Trophoblast cell (in vitro differentiated cells and primary cell): Measurements from ENCODE around the gene IVD. TPM values are rescaled to one million over a fixed set of nuclear protein-coding genes. Genes with fewer than 3 reads are reported as not detected.

Source experiments
- DNase-seq, 2 donors: peaks; one replicate each; pipeline ENCODE4 v3.0.0-alpha.2; 2016
- H2AFZ ChIP-seq: 2 replicates; pipeline ENCODE4 v1.6.1; 2013; ENCODE audit warnings: low read length, moderate library complexity, mild to moderate bottlenecking; ENCODE audit not compliant: insufficient read depth, poor library complexity
- H2AK5ac ChIP-seq: 2 replicates; pipeline ENCODE4 v1.6.1; 2013; ENCODE audit warnings: mild to moderate bottlenecking, low read length
- H2BK120ac ChIP-seq: 2 replicates; pipeline ENCODE4 v1.6.1; 2013; ENCODE audit warnings: low read length, mild to moderate bottlenecking, moderate library complexity; ENCODE audit not compliant: insufficient read depth, poor library complexity
- H2BK12ac ChIP-seq: 2 replicates; pipeline ENCODE4 v1.6.1; 2013; ENCODE audit warnings: mild to moderate bottlenecking, low read length, moderate library complexity
- H2BK5ac ChIP-seq: 2 replicates; pipeline ENCODE4 v1.6.1; 2013; ENCODE audit warnings: low read length, low read depth, moderate library complexity, mild to moderate bottlenecking; ENCODE audit not compliant: poor library complexity
- H3K14ac ChIP-seq: 2 replicates; pipeline ENCODE4 v1.6.1; 2013; ENCODE audit warnings: mild to moderate bottlenecking, low read length
- H3K18ac ChIP-seq: 2 replicates; pipeline ENCODE4 v1.6.1; 2013; ENCODE audit warnings: mild to moderate bottlenecking, low read length
- H3K23ac ChIP-seq: 2 replicates; pipeline ENCODE4 v1.6.1; 2013; ENCODE audit warnings: low read length
- H3K27ac ChIP-seq: 2 replicates; pipeline ENCODE4 v1.5.1; 2013; ENCODE audit warnings: low read depth, mild to moderate bottlenecking, inconsistent platforms, low read length, moderate library complexity
- H3K27me3 ChIP-seq: 2 replicates; pipeline ENCODE4 v1.6.1; 2013; ENCODE audit warnings: inconsistent platforms, mild to moderate bottlenecking, low read length, moderate library complexity; ENCODE audit not compliant: insufficient read depth
- H3K36me3 ChIP-seq, 2 experiments: 1 replicate in 1 of 2; 2 replicates in 1 of 2; pipeline ENCODE4 v1.6.1; 2013; ENCODE audit warnings: low read length in 2 of 2, mild to moderate bottlenecking in 2 of 2, moderate library complexity in 1 of 2; ENCODE audit not compliant: insufficient read depth in 2 of 2, control insufficient read depth in 1 of 2
- H3K4ac ChIP-seq: 2 replicates; pipeline ENCODE4 v1.6.1; 2013; ENCODE audit warnings: low read depth, mild to moderate bottlenecking, low read length, moderate library complexity
- H3K4me1 ChIP-seq, 2 experiments: 1 replicate in 1 of 2; 2 replicates in 1 of 2; pipeline ENCODE4 v1.6.1; 2013; ENCODE audit warnings: low read length in 2 of 2, mild to moderate bottlenecking in 2 of 2, moderate library complexity in 1 of 2; ENCODE audit not compliant: insufficient read depth in 2 of 2, control insufficient read depth in 1 of 2
- H3K4me2 ChIP-seq: 2 replicates; pipeline ENCODE4 v1.6.1; 2013; ENCODE audit warnings: inconsistent platforms, mild to moderate bottlenecking, low read length, moderate library complexity
- H3K4me3 ChIP-seq: 2 replicates; pipeline ENCODE4 v1.5.1; 2013; ENCODE audit warnings: mild to moderate bottlenecking, low read depth, low read length, inconsistent platforms
- H3K79me1 ChIP-seq: one replicate; pipeline ENCODE4 v1.6.1; 2013; ENCODE audit warnings: low read length
- H3K79me2 ChIP-seq: 2 replicates; pipeline ENCODE4 v1.6.1; 2013; ENCODE audit warnings: low read length, mild to moderate bottlenecking; ENCODE audit not compliant: control insufficient read depth, insufficient read depth, poor library complexity
- H3K9ac ChIP-seq: 2 replicates; pipeline ENCODE4 v1.6.1; 2013; ENCODE audit warnings: mild to moderate bottlenecking, low read length
- H3K9me3 ChIP-seq: 2 replicates; pipeline ENCODE4 v1.6.1; 2013; ENCODE audit warnings: low read depth, mild to moderate bottlenecking, control low read depth, inconsistent platforms, low read length; ENCODE audit not compliant: insufficient read depth
- H4K12ac ChIP-seq: 2 replicates; pipeline ENCODE4 v1.6.1; 2013; ENCODE audit warnings: low read depth, mild to moderate bottlenecking, low read length, moderate library complexity
- H4K8ac ChIP-seq: 2 replicates; pipeline ENCODE4 v1.6.1; 2013; ENCODE audit warnings: low read depth, mild to moderate bottlenecking, low read length, moderate library complexity
- H4K91ac ChIP-seq: one replicate; pipeline ENCODE4 v1.6.1; 2013; ENCODE audit warnings: low read depth, mild to moderate bottlenecking, low read length, moderate library complexity
- WGBS: extraction: QIAGEN DNeasy Blood & Tissue Kit; methylation state at CpG from one replicate; pipeline ENCODE4 v1.1.7; 2013; ENCODE audit warnings: missing lambda C conversion rate; ENCODE audit not compliant: insufficient read length, insufficient coverage; ENCODE audit errors: extremely low coverage; 5-methylcytosine and 5-hydroxymethylcytosine counted together
- polyA plus RNA-seq: library from polyadenylated mRNA; stranded (reverse); fragments of 200-250 nt; gene quantifications from 2 replicates; pipeline ENCODE4 v1.2.3, GENCODE V29; 2013

The IVD gene
- polyA plus RNA-seq, result 9.5 and 9.7 TPM in 2 replicates

DNA sequence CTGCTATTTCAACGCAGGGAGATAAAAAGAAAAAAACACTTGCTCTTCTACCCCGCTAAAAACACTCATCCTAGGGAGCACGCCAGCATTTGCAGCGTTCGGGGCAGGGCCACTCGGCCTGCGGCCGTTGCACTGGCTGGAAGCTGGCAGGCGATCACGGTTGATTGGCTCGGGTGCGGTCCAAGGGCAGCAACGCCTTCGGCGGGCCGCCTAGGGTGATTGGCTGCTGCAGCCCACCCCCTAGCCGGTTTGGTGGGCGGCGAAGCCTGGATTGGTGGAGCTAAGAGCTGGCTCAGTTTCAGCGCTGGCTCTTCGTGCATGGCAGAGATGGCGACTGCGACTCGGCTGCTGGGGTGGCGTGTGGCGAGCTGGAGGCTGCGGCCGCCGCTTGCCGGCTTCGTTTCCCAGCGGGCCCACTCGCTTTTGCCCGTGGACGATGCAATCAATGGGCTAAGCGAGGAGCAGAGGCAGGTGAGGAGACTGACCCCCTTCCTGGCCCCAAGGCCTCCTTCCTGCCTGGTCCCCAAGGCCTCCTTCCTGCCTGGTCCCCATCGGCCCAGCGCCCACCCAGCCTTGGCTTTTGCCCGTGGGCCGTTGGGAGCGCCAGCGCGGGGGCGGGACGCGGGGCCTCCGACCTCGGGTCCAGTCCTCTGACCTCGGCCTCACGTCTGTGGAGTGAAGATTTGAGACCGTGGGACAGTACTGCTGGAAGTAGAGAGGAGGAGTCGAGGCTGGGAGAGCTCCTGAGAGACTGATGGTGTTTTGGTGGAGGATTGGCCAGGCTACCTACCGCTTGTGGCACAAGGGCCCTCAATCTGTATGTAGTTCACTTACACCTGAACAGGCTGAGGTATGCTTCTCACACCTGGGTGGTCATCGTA lies at the start of gene IVD:
TSS of gene IVD (plus strand) at position 295 of the 881 bp plus-strand sequence. CDS start at position 328, 33 bp downstream.
- H3K4me2 ChIP-seq, result peak within 1 kb of the TSS; percentile 84

DNA sequence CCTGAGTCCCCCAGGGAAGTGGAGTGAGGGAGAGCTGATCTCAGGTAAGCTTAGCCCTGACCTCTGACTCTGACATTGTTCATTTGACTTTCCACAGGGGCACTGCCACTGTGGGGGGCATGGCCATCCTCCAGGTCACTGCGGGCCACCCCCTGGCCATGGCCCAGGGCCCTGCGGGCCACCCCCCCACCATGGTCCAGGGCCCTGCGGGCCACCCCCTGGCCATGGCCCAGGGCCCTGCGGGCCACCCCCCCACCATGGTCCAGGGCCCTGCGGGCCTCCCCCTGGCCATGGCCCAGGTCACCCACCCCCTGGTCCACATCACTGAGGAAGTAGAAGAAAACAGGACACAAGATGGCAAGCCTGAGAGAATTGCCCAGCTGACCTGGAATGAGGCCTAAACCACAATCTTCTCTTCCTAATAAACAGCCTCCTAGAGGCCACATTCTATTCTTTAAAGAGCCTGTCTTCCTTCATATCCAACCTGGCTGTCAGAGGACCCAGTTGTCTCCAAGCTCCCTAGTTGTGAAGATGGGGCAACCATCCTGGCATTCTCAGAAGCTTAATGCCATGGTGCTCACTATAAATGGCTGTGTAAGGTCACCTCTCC lies 49.5 kb upstream of the IVD start:
- Histone ChIP-seq H3K4me1 (peaks cover 3 to 7% of the 10 kb centered on the region in 2 experiments), H3K27me3 (no peaks in the 10 kb centered on the region), H3K4ac (no peak overlapping the region), H3K18ac (no peak overlapping the region), H2AFZ (no peak overlapping the region), H2BK5ac (no peak overlapping the region), H2BK120ac (no peak overlapping the region), H2BK12ac (no peak overlapping the region), H3K27ac (no peak overlapping the region), H4K91ac (no peak overlapping the region), H3K4me3 (no peak overlapping the region), H3K9me3 (no peaks in the 10 kb centered on the region), H3K36me3 (no peaks in the 10 kb centered on the region), H3K79me2 (no peaks in the 10 kb centered on the region), H2AK5ac (no peak overlapping the region), H4K12ac (no peak overlapping the region), H4K8ac (no peak overlapping the region), H3K4me2 (no peak overlapping the region), H3K14ac (no peak overlapping the region), H3K23ac (peak overlapping the region; percentile 24), H3K79me1 (no peaks in the 10 kb centered on the region), H3K9ac (no peak overlapping the region)
- DNase-seq, result no peak
- no CpG with 5 or more reads among the region's 5 CpGs for WGBS

More for the DNA sequence above, at the start of gene IVD:
- H2BK12ac ChIP-seq, result no peak within 1 kb of the TSS
- H3K9me3 ChIP-seq, result no peaks in the 10 kb centered on the region
- H2BK5ac ChIP-seq, result no peak within 1 kb of the TSS
- H3K36me3 ChIP-seq, result peaks cover 6 to 14% of the 10 kb centered on the region in 2 experiments
- H2BK120ac ChIP-seq, result peak within 1 kb of the TSS; percentile 20
- H3K14ac ChIP-seq, result peak within 1 kb of the TSS; percentile 70
- H4K12ac ChIP-seq, result peak within 1 kb of the TSS; percentile 64
- peak within 1 kb of the TSS; percentile 25 for H2AK5ac ChIP-seq
- H4K8ac ChIP-seq, result peak within 1 kb of the TSS; percentile 89
- WGBS, result no CpG with 5 or more reads among the region's 54 CpGs
- no peak within 1 kb of the TSS for H3K27ac ChIP-seq
- H3K9ac ChIP-seq, result peak within 1 kb of the TSS; percentile 86
- peak within 1 kb of the TSS; percentile 30 for H2AFZ ChIP-seq
- H3K23ac ChIP-seq, result no peak within 1 kb of the TSS
- H3K79me1 ChIP-seq, result peaks cover 3% of the 10 kb centered on the region
- peak within 1 kb of the TSS; percentile 51 for H3K18ac ChIP-seq
- H3K79me2 ChIP-seq, result peaks cover 3% of the 10 kb centered on the region
- H3K4me3 ChIP-seq, result peak within 1 kb of the TSS; percentile 89
- H3K27me3 ChIP-seq, result no peaks in the 10 kb centered on the region
- H3K4me1 ChIP-seq, result peaks cover 0 to 4% of the 10 kb centered on the region in 2 experiments
- H4K91ac ChIP-seq, result peak within 1 kb of the TSS; percentile 50
- peak within 1 kb of the TSS; percentile 37 for H3K4ac ChIP-seq
- peak; percentile 72 to 77 for DNase-seq

- no peak overlapping the region for H2BK120ac ChIP-seq
- no peak overlapping the region for H3K18ac ChIP-seq
- H3K4ac ChIP-seq, result no peak overlapping the region
- H3K4me1 ChIP-seq, result peaks cover 3 to 7% of the 10 kb centered on the region in 2 experiments
- H3K23ac ChIP-seq, result no peak overlapping the region
- H3K9me3 ChIP-seq, result no peaks in the 10 kb centered on the region
- H3K79me1 ChIP-seq, result no peaks in the 10 kb centered on the region
- no peaks in the 10 kb centered on the region for H3K79me2 ChIP-seq
- no peak overlapping the region for H3K4me3 ChIP-seq
- no peaks in the 10 kb centered on the region for H3K27me3 ChIP-seq
- peak overlapping the region; percentile 99 for H3K4me2 ChIP-seq
- no peak overlapping the region for H2BK12ac ChIP-seq
- H3K9ac ChIP-seq, result no peak overlapping the region
- no peak overlapping the region for H3K14ac ChIP-seq
- no peak overlapping the region for H2BK5ac ChIP-seq
- DNase-seq, result no peak
- no peaks in the 10 kb centered on the region for H3K36me3 ChIP-seq
- H3K27ac ChIP-seq, result no peak overlapping the region
- H4K12ac ChIP-seq, result no peak overlapping the region
- H4K91ac ChIP-seq, result no peak overlapping the region
- no peak overlapping the region for H4K8ac ChIP-seq
- no CpG with 5 or more reads among the region's 1 CpG for WGBS
- H2AFZ ChIP-seq, result no peak overlapping the region
- no peak overlapping the region for H2AK5ac ChIP-seq
These were observed 48.3 kb upstream of the IVD start for GRCh38 chr15:40357246-40357645.

DNA sequence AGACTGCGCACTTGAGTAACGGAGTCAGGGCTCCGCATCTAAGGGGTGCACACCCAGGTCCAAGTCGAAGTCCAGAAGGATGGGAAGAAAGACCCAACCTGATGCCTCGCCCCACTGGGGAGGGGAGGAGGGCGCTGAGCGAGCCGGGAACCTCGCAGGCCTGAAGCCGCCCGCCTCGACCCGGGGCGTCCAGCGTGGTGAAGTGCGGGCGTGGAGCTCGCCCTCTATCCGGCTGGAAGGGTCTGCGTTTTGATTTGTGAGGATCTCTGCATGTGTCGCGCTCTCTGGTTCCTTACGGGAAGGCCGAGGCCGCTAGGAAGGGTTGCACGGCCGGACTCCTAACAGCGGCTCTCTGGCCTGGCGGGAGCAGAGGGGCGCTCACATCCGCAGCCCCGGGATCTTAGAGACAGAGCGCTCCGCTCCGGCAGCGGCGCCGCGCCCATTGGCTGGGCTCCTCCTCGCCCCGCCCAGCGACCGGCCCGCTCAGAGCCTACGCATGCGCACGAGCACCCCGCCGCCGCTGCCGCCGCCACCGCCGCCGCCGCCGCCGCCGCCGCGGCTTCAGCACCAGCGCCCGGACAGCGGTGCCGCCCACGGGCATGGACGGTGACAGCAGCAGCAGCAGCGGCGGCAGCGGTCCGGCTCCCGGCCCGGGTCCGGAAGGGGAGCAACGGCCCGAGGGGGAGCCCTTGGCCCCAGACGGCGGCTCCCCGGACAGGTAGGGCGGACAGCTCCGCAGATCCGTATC lies 47.7 kb upstream of the IVD start, which contains the start of gene DISP2:
TSS of gene DISP2 (plus strand) at position 497 of the 748 bp plus-strand sequence. CDS start at position 600, 103 bp downstream.
- H3K9ac ChIP-seq, result no peak within 1 kb of the TSS
- H3K14ac ChIP-seq, result no peak within 1 kb of the TSS
- H4K91ac ChIP-seq, result no peak within 1 kb of the TSS
- peak; percentile 77 to 92 for DNase-seq
- WGBS, result no CpG with 5 or more reads among the region's 82 CpGs
- no peak within 1 kb of the TSS for H3K18ac ChIP-seq
- no peak within 1 kb of the TSS for H3K27ac ChIP-seq
- no peaks in the 10 kb centered on the region for H3K79me2 ChIP-seq
- H2BK5ac ChIP-seq, result no peak within 1 kb of the TSS
- H2BK120ac ChIP-seq, result no peak within 1 kb of the TSS
- no peaks in the 10 kb centered on the region for H3K27me3 ChIP-seq
- no peaks in the 10 kb centered on the region for H3K79me1 ChIP-seq
- peak within 1 kb of the TSS; percentile 21 for H2AFZ ChIP-seq
- peak within 1 kb of the TSS; percentile 65 for H3K4me3 ChIP-seq
- H2AK5ac ChIP-seq, result no peak within 1 kb of the TSS
- no peaks in the 10 kb centered on the region for H3K9me3 ChIP-seq
- H4K12ac ChIP-seq, result no peak within 1 kb of the TSS
- H3K23ac ChIP-seq, result no peak within 1 kb of the TSS
- H3K4me2 ChIP-seq, result peak within 1 kb of the TSS; percentile 99
- H4K8ac ChIP-seq, result no peak within 1 kb of the TSS
- H3K36me3 ChIP-seq, result no peaks in the 10 kb centered on the region
- peaks cover 3 to 7% of the 10 kb centered on the region in 2 experiments for H3K4me1 ChIP-seq
- H2BK12ac ChIP-seq, result no peak within 1 kb of the TSS
- H3K4ac ChIP-seq, result no peak within 1 kb of the TSS
